Fibroblast of villous mesenchyme (primary cell): ENCODE measurements around the gene RTN4R. TPM values are rescaled to one million over a fixed set of nuclear protein-coding genes. Genes with fewer than 3 reads are reported as not detected.
A peak's percentile ranks its signal among the peaks of the same experiment; 100 is the strongest.
"Not testable (repeated sequence)": the region's sequence is repeated elsewhere in the genome, so short reads cannot be mapped to it uniquely, and the experiment has no call there.

Experiments
- DNase-seq: peaks from one replicate; pipeline ENCODE4 v3.0.0-alpha.2; 2010; ENCODE audit warnings: low read depth
- H3K4me3 ChIP-seq: 2 replicates; pipeline ENCODE4 v1.5.1; 2011; ENCODE audit warnings: low read depth, mild to moderate bottlenecking, low read length
- CTCF ChIP-seq: IDR thresholded peaks from 2 replicates; pipeline ENCODE4 v1.5.1; 2012; ENCODE audit warnings: low read depth, mild to moderate bottlenecking, low read length; ENCODE audit not compliant: insufficient read depth
- total RNA-seq: library from RNA; depleted of rRNA; stranded (reverse); fragments of >200 nt; gene quantifications from 2 replicates; pipeline ENCODE4 v1.2.3, GENCODE V29; 2012

Gene RTN4R
- total RNA-seq, 1 donor, result 1.3 TPM

GRCh38 chr22:20291249-20291586 is 23.1 kb upstream of the RTN4R start:
- no peak for TF ChIP-seq CTCF
- DNase-seq, result no peak
- H3K4me3 ChIP-seq, result no peak overlapping the region

- DNase-seq, result no peak
- H3K4me3 ChIP-seq, result no peak overlapping the region
- TF ChIP-seq CTCF, result no peak
Measured at GRCh38 chr22:20290578-20291248, 22.6 kb upstream of the RTN4R start.

- DNase-seq, result no peak
- H3K4me3 ChIP-seq, result no peak overlapping the region
Measured at GRCh38 chr22:20290045-20290392, 21.9 kb upstream of the RTN4R start.

GRCh38 chr22:20289182-20290044 is 21.3 kb upstream of the RTN4R start:
- DNase-seq, H3K4me3 ChIP-seq: not testable (repeated sequence)

More at GRCh38 chr22:20290045-20290392, 21.9 kb upstream of the RTN4R start:
- no peak for TF ChIP-seq CTCF

GRCh38 chr22:20286784-20287423 is 18.8 kb upstream of the RTN4R start:
- DNase-seq, H3K4me3 ChIP-seq: not testable (repeated sequence)

GRCh38 chr22:20286312-20286660 is 18.2 kb upstream of the RTN4R start:
- not testable (repeated sequence) for H3K4me3 ChIP-seq, DNase-seq

GRCh38 chr22:20285473-20286311 is 17.6 kb upstream of the RTN4R start:
- peak; percentile 75 for TF ChIP-seq CTCF
- DNase-seq, result peak; percentile 33
- H3K4me3 ChIP-seq, result not testable (repeated sequence)

GRCh38 chr22:20284471-20285086 is 16.5 kb upstream of the RTN4R start:
- no peak overlapping the region for H3K4me3 ChIP-seq
- no peak for DNase-seq
- no peak for TF ChIP-seq CTCF
